Retina (tissue), 1 donor: ENCODE data around the gene COX6A2.
A peak's percentile ranks its signal among the peaks of the same experiment; 100 is the strongest.

Experiments
- DNase-seq: peaks from one replicate; pipeline ENCODE4 v3.0.0-alpha.2; 2016

COX6A2 gene

GRCh38 chr16:31428279-31428597 lies at the start of gene COX6A2:
Gene COX6A2, minus strand, starts transcription at chr16:31428360. Its CDS starts 35 bp downstream, at chr16:31428325.
- peak; percentile 43 for DNase-seq

- DNase-seq, result peak; percentile 73
These were observed 49.4 kb upstream of the COX6A2 start for GRCh38 chr16:31477220-31478216.

- DNase-seq, result peak; percentile 71
These were observed 48.4 kb upstream of the COX6A2 start for GRCh38 chr16:31476303-31477219.

GRCh38 chr16:31475946-31476302 lies 47.8 kb upstream of the COX6A2 start:
- no peak for DNase-seq

GRCh38 chr16:31474773-31475738 lies 46.9 kb upstream of the COX6A2 start:
- no peak for DNase-seq

- DNase-seq, result no peak
These were observed 46.1 kb upstream of the COX6A2 start for GRCh38 chr16:31474173-31474714.

- no peak for DNase-seq
These were observed 45.3 kb upstream of the COX6A2 start for GRCh38 chr16:31473264-31473984.

GRCh38 chr16:31472709-31473203 lies 44.6 kb upstream of the COX6A2 start:
- DNase-seq, result no peak

GRCh38 chr16:31471875-31472708 lies 43.9 kb upstream of the COX6A2 start, which contains the start of gene TGFB1I1:
Gene TGFB1I1, plus strand, starts transcription at chr16:31472152. Its CDS starts 37 bp downstream, at chr16:31472189.
- DNase-seq, result no peak

- peak; percentile 58 for DNase-seq
These were observed 43.2 kb upstream of the COX6A2 start for GRCh38 chr16:31471241-31471874.

- DNase-seq, result no peak
These were observed 42.5 kb upstream of the COX6A2 start for GRCh38 chr16:31470615-31471014.

- no peak for DNase-seq
These were observed 39.7 kb upstream of the COX6A2 start for GRCh38 chr16:31467858-31468257.

- no peak for DNase-seq
These were observed 39.1 kb upstream of the COX6A2 start for GRCh38 chr16:31467151-31467773.

- DNase-seq, result no peak
These were observed 38.3 kb upstream of the COX6A2 start for GRCh38 chr16:31466381-31466841.

GRCh38 chr16:31465788-31466370 lies 37.7 kb upstream of the COX6A2 start:
- DNase-seq, result no peak

- no peak for DNase-seq
These were observed 36.7 kb upstream of the COX6A2 start for GRCh38 chr16:31464781-31465260.

GRCh38 chr16:31464348-31464769 lies 36.2 kb upstream of the COX6A2 start:
- DNase-seq, result no peak
